ENCODE data around the gene TBXA2R.

The TBXA2R gene

DNA sequence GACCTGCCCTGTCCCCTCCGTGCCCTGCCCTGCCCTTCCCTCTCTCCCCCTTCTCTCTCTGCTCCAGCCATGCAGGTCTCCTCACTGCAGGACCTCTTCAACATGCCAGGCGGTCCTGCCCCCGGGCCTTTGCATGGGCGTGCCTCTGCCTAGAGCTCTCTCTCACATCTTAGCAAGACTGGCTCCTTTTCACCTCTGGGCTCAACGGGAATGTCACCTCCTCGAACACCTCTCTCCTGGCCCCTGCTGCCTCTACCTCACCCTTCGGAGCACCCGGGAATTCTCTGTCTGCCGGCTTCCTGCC lies 54.9 kb downstream of the TBXA2R start:
- DNase-seq (ENCODE audit: low read depth): no peak

DNA sequence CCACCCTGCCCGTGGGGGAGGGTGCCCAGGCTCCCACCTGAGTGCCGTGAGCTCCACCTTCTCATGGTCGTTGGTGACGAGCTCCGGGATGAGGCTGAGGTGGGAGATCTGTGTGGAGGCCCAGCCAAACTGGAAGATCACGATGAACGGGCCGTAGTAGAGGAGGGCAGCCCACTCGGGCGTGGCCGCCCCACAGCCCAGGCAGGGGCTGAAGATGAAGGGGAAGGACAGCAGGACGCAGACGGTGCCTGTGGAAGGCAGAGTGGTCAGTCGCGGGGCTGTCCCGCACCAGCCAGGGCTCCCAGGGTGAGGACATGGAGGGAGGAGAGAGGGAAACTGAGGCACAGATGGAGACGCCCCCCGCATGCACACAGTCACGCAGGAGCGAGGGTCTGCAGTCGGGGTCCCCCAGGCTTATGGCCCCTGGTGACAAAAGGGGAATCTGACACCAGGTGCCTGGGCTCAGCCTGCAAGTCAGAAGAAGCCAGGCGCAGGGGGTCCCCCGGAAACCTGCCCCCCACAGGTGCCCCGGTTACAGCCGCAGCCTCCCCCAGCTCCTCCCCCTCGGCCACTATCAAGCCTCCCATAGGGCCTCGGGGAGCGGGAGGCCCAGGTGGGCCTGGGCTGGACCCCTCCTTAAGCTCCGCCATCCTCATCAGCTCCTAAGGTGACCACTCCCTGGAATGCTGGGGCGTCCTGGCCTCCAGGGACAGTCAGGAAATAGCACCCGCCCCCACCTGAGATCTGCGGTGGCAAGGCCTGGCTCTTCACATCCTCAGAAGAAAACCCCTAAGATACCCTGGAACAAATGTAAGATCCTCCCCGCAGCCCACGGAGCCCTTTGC lies 55.5 kb downstream of the TBXA2R start:
- DNase-seq (ENCODE audit: low read depth): no peak

DNA sequence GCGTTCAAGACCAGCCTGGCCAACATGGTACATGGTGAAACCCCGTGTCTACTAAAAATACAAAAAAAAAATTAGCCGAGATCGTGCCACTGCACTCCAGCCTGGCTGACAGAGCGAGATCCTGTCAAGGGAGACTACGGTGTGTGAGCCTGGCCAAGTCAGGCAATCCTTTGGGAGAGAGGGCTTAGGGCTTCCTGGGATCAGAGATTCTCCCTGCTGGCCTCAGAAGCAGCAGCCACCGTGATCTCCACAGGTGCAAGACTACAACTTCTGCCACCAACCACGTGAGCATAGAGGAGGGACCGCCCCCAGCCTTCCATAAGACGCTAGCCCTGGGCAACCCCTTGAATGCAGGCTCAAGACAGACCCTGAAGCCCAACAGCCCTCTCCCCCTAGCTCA lies 56.9 kb downstream of the TBXA2R start:
- no peak for DNase-seq (ENCODE audit: low read depth)

DNA sequence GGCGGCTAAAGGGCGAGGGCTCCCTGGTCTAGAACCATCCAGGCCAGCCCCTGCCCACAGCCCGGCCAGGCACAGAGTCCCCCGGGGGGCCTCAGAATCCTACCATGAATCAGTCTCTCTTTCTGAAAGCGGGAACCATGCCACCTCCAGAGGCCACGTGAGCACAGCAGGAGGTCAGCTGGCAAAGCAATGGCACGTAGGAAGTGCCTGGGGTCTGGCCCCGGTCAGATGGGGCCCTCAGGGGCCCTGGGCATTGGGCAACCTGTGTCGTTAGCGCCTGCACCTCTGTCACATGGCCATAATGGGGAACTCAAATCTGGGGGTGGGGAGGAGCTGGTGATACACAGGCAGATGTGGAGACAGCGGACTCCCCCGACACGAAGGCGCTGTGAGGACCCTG lies 58.1 kb downstream of the TBXA2R start:
- no peak for DNase-seq (ENCODE audit: low read depth)

- no peak for DNase-seq (ENCODE audit: low read depth)
Observed at GRCh38 chr19:3547767-3548282, 58.9 kb downstream of the TBXA2R start.

- DNase-seq (ENCODE audit: low read depth): no peak
Observed at GRCh38 chr19:3547301-3547731, 59.4 kb downstream of the TBXA2R start.

DNA sequence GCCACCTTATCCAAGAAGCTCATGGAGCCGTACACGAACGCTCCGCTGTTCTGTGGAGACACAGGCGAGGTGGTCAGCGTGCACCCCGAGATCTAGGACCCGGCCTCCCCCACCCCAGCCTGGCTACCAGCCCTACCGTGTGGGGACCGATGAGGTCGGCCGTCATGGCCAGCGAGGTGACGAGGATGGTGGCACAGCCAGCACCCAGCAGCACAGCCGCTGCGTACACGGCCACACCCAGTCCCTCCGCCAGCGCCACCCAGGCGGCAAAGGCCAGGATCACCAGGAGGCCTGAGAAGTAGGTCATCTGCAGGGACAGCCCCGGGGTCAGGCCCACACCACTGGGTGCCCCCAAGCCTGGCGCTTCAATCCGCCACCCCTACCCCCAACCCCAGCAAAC lies 60.6 kb downstream of the TBXA2R start:
- no peak for DNase-seq (ENCODE audit: low read depth)

- DNase-seq (ENCODE audit: low read depth): no peak
Observed at GRCh38 chr19:3545669-3546034, 61.0 kb downstream of the TBXA2R start.

DNA sequence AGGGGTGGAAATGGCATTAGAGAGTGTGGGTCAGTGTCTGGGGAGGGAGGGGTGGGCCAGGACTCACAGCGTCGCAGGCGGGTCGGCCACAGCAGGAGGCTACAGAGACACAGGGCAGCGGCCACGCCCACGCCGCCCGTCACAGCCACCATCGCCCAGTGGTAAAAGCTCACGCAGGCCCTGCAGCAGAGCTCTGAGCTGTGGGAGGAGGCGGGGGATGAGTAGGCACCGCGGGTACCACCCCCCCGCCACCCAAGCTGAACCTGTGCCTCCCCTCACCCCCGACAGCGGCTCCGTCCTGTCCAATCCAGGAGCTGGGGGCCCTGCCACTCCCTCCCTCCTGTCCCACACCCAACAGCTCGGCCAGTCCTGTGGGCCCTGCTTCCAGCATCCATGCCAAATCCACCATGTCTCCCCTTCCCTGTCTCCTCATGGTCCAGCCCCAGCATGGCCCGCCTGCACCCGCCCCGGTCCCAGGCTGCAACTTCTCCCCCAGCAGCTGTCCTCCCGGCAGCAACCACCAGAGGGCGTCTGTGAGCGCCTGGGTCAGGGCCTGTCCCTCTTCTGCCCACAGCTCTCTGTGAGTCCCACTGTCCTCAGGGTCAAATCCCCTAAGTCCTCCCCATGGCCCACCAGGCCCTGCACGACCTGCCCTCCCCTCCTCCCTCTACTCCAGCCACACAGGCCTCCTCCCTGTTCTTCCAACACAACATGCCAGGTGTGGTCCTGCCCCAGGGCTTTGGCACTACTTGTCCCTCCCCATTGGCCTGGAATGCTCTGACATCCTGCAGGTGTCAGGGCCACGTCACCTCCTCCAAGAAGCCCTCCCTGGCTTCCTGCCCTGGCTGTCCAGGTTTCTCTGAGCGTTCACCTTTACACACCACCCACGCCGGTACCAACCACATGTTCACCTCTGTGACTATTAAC lies 61.7 kb downstream of the TBXA2R start:
- peak; percentile 67 for DNase-seq (ENCODE audit: low read depth)

Data from T follicular helper cell (primary cell).